Measurements from ENCODE around the gene PRKCQ.
"Not testable (repeated sequence)": the region's sequence is repeated elsewhere in the genome, so short reads cannot be mapped to it uniquely, and the experiment has no call there.

- TF ChIP-seq CTCF (IDR thresholded peaks at IDR 0.05; ENCODE audit: insufficient read depth, low read length); REST (IDR thresholded peaks at IDR 0.05; ENCODE audit: insufficient replicate concordance, low read depth); POLR2AphosphoS5 (IDR thresholded peaks at IDR 0.05; ENCODE audit: low read depth): not testable (repeated sequence)
These were observed 107.4 kb downstream of the PRKCQ start for GRCh38 chr10:6472710-6473005.

Measured in HL-60 (cell line).